ENCODE results near the gene MX1.

DNA sequence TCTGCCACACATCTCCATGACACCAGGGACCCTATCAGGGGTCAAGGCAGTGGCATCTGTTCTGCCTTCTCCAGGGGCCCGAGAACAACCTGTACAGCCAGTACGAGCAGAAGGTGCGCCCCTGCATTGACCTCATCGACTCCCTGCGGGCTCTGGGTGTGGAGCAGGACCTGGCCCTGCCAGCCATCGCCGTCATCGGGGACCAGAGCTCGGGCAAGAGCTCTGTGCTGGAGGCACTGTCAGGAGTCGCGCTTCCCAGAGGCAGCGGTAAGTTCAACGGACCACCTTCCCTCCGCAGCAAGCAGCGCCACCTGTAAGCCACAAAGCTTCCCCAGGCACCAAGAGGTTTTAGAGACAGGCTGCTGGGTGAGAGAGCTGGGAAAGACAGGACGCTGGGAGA is 48.3 kb upstream of the MX1 start:
- TF ChIP-seq, protein P1, sequence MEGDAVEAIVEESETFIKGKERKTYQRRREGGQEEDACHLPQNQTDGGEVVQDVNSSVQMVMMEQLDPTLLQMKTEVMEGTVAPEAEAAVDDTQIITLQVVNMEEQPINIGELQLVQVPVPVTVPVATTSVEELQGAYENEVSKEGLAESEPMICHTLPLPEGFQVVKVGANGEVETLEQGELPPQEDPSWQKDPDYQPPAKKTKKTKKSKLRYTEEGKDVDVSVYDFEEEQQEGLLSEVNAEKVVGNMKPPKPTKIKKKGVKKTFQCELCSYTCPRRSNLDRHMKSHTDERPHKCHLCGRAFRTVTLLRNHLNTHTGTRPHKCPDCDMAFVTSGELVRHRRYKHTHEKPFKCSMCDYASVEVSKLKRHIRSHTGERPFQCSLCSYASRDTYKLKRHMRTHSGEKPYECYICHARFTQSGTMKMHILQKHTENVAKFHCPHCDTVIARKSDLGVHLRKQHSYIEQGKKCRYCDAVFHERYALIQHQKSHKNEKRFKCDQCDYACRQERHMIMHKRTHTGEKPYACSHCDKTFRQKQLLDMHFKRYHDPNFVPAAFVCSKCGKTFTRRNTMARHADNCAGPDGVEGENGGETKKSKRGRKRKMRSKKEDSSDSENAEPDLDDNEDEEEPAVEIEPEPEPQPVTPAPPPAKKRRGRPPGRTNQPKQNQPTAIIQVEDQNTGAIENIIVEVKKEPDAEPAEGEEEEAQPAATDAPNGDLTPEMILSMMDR (IDR thresholded peaks at IDR 0.05): no peak
- TF ChIP-seq POLR2A (IDR thresholded peaks at IDR 0.05): no peak

Data from thyroid gland (tissue), 4 donors.